ENCODE measurements around the gene NRAP. TPM values are rescaled to one million over a fixed set of nuclear protein-coding genes. Genes with fewer than 3 reads are reported as not detected.

NRAP gene
- polyA plus RNA-seq, 1 donor from 2014 or later, result not detected

GRCh38 chr10:113581092-113581491 is 82.7 kb downstream of the NRAP start:
- Histone ChIP-seq H3K9me2 (ENCODE audit: insufficient read depth, low read length) (no peaks in the 10 kb centered on the region), H3K79me2 (replicated peaks; ENCODE audit: insufficient read depth, low read length) (no peaks in the 10 kb centered on the region), H3K27ac (ENCODE audit: low read length) (no peak overlapping the region), H2AFZ (ENCODE audit: low read depth, low read length) (no peak overlapping the region), H3F3A (ENCODE audit: insufficient read depth, low read length, poor library complexity, severe bottlenecking) (no peaks in the 10 kb centered on the region), H3K4me2 (ENCODE audit: low read length) (no peak overlapping the region), H3K36me3 (ENCODE audit: insufficient read depth, low read length) (no peaks in the 10 kb centered on the region), H3K27me3 (ENCODE audit: insufficient read depth, low read depth, low read length) (no peaks in the 10 kb centered on the region), H4K20me1 (ENCODE audit: insufficient read depth) (no peaks in the 10 kb centered on the region), H3K4me3 (ENCODE audit: low read length) (no peak overlapping the region), H3K9ac (ENCODE audit: low read length) (no peak overlapping the region), H3K9me3 (ENCODE audit: low read length) (no peaks in the 10 kb centered on the region)
- TF ChIP-seq POLR2AphosphoS5 (IDR thresholded peaks at IDR 0.05) (no peak), EP300 (conservative IDR thresholded peaks at IDR 0.05; ENCODE audit: poor library complexity, severe bottlenecking) (no peak), CTCF (IDR thresholded peaks at IDR 0.05; ENCODE audit: poor library complexity, severe bottlenecking) (no peak), RAD21 (conservative IDR thresholded peaks at IDR 0.05) (no peak), TAF1 (IDR thresholded peaks at IDR 0.05; ENCODE audit: low read depth) (no peak), MXI1 (conservative IDR thresholded peaks at IDR 0.05; ENCODE audit: poor library complexity, severe bottlenecking) (no peak), EZH2 (IDR thresholded peaks at IDR 0.05; ENCODE audit: borderline replicate concordance, insufficient read depth, low read length, poor library complexity, severe bottlenecking) (no peak), SMC3 (conservative IDR thresholded peaks at IDR 0.05; ENCODE audit: poor library complexity) (no peak), REST (IDR thresholded peaks at IDR 0.05; ENCODE audit: borderline replicate concordance) (no peak)

- no peak overlapping the region for H3K9ac ChIP-seq (ENCODE audit: low read length)
- H3K27ac ChIP-seq (ENCODE audit: low read length), result no peak overlapping the region
- no peaks in the 10 kb centered on the region for H3K9me3 ChIP-seq (ENCODE audit: low read length)
These were observed 85.1 kb downstream of the NRAP start for GRCh38 chr10:113578773-113579172.

More at GRCh38 chr10:113578773-113579172, 85.1 kb downstream of the NRAP start:
- Histone ChIP-seq H3K79me2 (replicated peaks; ENCODE audit: insufficient read depth, low read length) (no peaks in the 10 kb centered on the region), H3K9me2 (ENCODE audit: insufficient read depth, low read length) (no peaks in the 10 kb centered on the region), H3K36me3 (ENCODE audit: insufficient read depth, low read length) (no peaks in the 10 kb centered on the region), H3F3A (ENCODE audit: insufficient read depth, low read length, poor library complexity, severe bottlenecking) (no peaks in the 10 kb centered on the region), H3K4me2 (ENCODE audit: low read length) (no peak overlapping the region), H3K27me3 (ENCODE audit: insufficient read depth, low read depth, low read length) (no peaks in the 10 kb centered on the region), H4K20me1 (ENCODE audit: insufficient read depth) (no peaks in the 10 kb centered on the region), H3K4me3 (ENCODE audit: low read length) (no peak overlapping the region), H2AFZ (ENCODE audit: low read depth, low read length) (no peak overlapping the region)
- TF ChIP-seq MXI1 (conservative IDR thresholded peaks at IDR 0.05; ENCODE audit: poor library complexity, severe bottlenecking) (no peak), TAF1 (IDR thresholded peaks at IDR 0.05; ENCODE audit: low read depth) (no peak), CTCF (IDR thresholded peaks at IDR 0.05; ENCODE audit: poor library complexity, severe bottlenecking) (no peak), EP300 (conservative IDR thresholded peaks at IDR 0.05; ENCODE audit: poor library complexity, severe bottlenecking) (no peak), SMC3 (conservative IDR thresholded peaks at IDR 0.05; ENCODE audit: poor library complexity) (no peak), EZH2 (IDR thresholded peaks at IDR 0.05; ENCODE audit: borderline replicate concordance, insufficient read depth, low read length, poor library complexity, severe bottlenecking) (no peak), REST (IDR thresholded peaks at IDR 0.05; ENCODE audit: borderline replicate concordance) (no peak), POLR2AphosphoS5 (IDR thresholded peaks at IDR 0.05) (no peak), RAD21 (conservative IDR thresholded peaks at IDR 0.05) (no peak)

All from neural cell (in vitro differentiated cells).